ENCODE results near the gene ENOX2. TPM values are rescaled to one million over a fixed set of nuclear protein-coding genes. Genes with fewer than 3 reads are reported as not detected.
A peak's percentile ranks its signal among the peaks of the same experiment; 100 is the strongest.
"Not testable (repeated sequence)": the region's sequence is repeated elsewhere in the genome, so short reads cannot be mapped to it uniquely, and the experiment has no call there.

The ENOX2 gene
- total and polyA plus RNA-seq, 2 experiments from 2014 or later, result 16.0 to 34.0 TPM

- not testable (repeated sequence) for H3K4me1 ChIP-seq (ENCODE audit: low read depth); H3K9me3 ChIP-seq (ENCODE audit: low read depth); H3K36me3 ChIP-seq; H3K4me3 ChIP-seq; H3K27me3 ChIP-seq; H3K27ac ChIP-seq; DNase-seq (ENCODE audit: low read depth in 1 of 2, low spot score in 1 of 2)
Observed at GRCh38 chrX:130918498-130918897, 15.5 kb upstream of the ENOX2 start.

DNA sequence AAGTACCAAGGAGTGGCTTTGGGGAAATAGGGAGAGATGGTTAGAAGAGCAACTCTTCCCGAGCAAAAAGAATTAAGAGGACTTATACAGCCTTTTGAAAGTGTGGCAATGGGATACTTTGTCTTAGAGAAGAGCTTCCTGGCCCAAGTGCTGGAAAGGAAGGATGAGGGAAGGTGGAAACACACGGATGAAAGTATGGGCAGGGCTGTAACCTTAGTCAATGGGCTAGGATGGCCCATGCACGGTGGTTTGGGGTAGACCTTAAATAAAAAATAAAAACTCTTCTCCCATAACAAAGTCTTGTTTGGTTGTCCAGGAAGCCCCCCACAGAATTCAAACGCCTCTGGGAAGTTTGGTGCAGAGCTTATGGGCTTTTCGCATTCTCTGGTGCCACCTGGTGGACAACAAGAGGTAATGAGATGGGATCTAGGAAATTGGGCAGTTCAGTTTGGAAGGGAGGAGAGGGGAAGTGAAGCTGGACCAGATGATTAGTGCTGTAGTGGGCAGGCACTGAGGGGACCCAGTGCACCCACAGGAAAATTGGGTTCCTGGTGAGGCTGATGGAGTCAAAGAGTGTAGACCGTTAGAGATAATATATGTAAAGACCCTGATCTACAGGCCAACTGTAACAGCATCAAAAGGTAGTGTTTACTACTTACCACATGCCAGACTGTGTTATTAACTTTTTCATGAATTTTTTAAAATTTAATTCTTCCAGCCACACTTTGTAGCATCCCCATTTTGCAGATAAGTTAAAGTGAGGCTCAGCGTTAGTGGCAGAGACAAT, 13.8 kb upstream of the ENOX2 start:
- peak; percentile 66 to 70 for DNase-seq (ENCODE audit: low read depth in 1 of 2, low spot score in 1 of 2)
- Histone ChIP-seq H3K4me3 (no peak overlapping the region), H3K4me1 (ENCODE audit: low read depth) (no peaks in the 10 kb centered on the region), H3K9me3 (ENCODE audit: low read depth) (no peaks in the 10 kb centered on the region), H3K36me3 (no peaks in the 10 kb centered on the region), H3K27me3 (no peaks in the 10 kb centered on the region), H3K27ac (no peak overlapping the region)
- TF ChIP-seq CTCF (IDR thresholded peaks at IDR 0.05; ENCODE audit: low read depth, low read length), result peak; percentile 61

DNA sequence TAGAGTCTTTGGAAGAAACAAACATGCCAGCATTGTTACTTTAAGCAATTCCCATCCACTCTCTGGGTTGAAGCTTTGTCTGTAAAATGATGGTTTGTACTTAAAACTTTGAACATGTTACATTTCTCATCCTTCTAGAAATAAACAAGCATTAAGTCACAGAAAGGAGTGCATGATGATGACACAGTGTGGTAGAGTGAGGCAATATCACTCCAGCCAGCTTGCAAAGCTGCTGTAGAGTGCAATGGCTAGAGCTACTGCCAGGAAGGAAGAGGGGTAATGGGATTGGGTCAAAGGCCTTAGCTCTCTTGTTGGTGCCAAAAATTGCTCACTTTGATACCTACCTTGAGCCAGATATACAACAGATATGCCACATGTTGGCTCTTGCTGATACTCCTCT, 12.3 kb upstream of the ENOX2 start:
- no peak for TF ChIP-seq CTCF (IDR thresholded peaks at IDR 0.05; ENCODE audit: low read depth, low read length)
- H3K27me3 ChIP-seq, result no peaks in the 10 kb centered on the region
- H3K4me1 ChIP-seq (ENCODE audit: low read depth), result no peaks in the 10 kb centered on the region
- H3K9me3 ChIP-seq (ENCODE audit: low read depth), result no peaks in the 10 kb centered on the region
- H3K4me3 ChIP-seq, result no peak overlapping the region
- H3K36me3 ChIP-seq, result no peaks in the 10 kb centered on the region
- peak in 1 of 2 donors; percentile 52 for DNase-seq (ENCODE audit: low read depth in 1 of 2, low spot score in 1 of 2)
- H3K27ac ChIP-seq, result no peak overlapping the region

DNA sequence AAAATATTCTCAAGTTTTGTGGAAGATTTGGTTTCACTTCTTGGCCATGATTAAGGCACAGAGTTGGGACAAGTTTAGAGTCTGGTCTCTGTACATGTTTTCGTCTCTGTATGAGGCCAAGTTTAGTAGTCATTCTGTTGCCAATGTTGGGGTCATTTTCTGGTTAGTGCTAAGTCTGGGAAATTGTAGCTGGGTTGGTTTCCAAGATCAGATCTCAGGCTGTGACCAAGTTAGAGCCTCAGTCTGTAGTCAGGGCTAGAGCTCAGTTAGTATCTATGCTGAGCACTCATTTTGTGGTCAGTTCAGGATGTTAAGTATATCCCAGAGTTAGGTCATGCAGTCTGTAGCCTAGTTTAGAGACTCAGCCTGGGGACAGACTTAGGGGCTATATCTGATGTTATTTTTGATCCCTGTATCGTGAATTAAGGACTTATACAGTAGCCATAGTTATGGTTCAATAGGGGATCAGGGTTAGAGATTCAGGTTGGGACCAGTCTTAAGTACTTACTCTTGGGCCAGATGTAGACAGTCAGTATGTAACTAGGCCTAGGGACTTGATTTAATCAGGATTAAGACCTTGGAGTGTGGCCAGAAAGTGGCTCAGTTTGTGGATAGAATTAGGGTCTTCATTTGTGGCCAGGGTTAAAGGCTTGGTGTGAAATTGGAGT, 6.6 kb upstream of the ENOX2 start:
- DNase-seq (ENCODE audit: low read depth in 1 of 2, low spot score in 1 of 2), result no peak
- no peaks in the 10 kb centered on the region for H3K4me1 ChIP-seq (ENCODE audit: low read depth)
- no peak overlapping the region for H3K27ac ChIP-seq
- H3K36me3 ChIP-seq, result no peaks in the 10 kb centered on the region
- no peaks in the 10 kb centered on the region for H3K9me3 ChIP-seq (ENCODE audit: low read depth)
- no peaks in the 10 kb centered on the region for H3K27me3 ChIP-seq
- no peak overlapping the region for H3K4me3 ChIP-seq
- no peak for TF ChIP-seq CTCF (IDR thresholded peaks at IDR 0.05; ENCODE audit: low read depth, low read length)

DNA sequence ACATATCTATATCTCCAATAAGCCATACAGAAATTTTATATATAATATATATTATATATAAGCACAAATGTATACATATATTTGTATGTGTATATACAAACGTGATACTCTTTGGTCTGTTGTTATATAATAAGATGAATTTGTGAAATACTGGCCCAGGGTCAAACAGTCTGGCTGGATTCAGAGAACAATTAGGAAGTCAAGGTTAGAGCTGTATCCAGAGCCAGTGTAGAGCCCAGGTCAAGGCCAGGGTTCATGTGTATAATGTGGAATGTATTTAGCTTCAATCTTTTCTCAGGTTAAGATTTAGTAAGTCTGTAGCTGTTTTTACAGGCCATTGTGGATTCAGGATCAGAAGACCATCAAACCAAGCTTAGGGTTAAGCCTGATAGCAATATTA, 3.8 kb upstream of the ENOX2 start:
- no peaks in the 10 kb centered on the region for H3K27me3 ChIP-seq
- no peak for DNase-seq (ENCODE audit: low read depth in 1 of 2, low spot score in 1 of 2)
- no peaks in the 10 kb centered on the region for H3K36me3 ChIP-seq
- H3K4me3 ChIP-seq, result no peak overlapping the region
- TF ChIP-seq CTCF (IDR thresholded peaks at IDR 0.05; ENCODE audit: low read depth, low read length), result no peak
- H3K27ac ChIP-seq, result no peak overlapping the region
- H3K4me1 ChIP-seq (ENCODE audit: low read depth), result no peaks in the 10 kb centered on the region
- no peaks in the 10 kb centered on the region for H3K9me3 ChIP-seq (ENCODE audit: low read depth)

DNA sequence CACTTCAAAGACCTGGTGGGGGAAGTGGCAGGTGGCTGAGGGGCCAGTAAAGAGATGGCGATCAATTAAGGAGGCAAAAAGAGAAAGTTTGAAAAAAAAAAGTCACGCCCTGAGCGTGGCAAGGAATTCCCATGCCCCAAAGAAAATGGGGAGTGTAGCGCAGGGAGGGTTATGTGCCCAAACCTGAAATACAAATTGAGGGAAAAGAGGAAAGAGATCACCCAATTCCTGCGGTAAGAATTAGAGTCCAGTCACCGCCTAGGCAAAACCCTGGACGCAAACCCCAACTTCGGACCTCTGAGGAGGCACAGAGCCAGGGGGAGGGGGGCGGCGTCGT, 595 bp downstream of the ENOX2 start:
- DNase-seq (ENCODE audit: low read depth in 1 of 2, low spot score in 1 of 2), result no peak
- peak overlapping the region; percentile 96 for H3K27ac ChIP-seq
- H3K36me3 ChIP-seq, result no peaks in the 10 kb centered on the region
- no peaks in the 10 kb centered on the region for H3K9me3 ChIP-seq (ENCODE audit: low read depth)
- H3K27me3 ChIP-seq, result no peaks in the 10 kb centered on the region
- no peak for TF ChIP-seq CTCF (IDR thresholded peaks at IDR 0.05; ENCODE audit: low read depth, low read length)
- H3K4me3 ChIP-seq, result peak overlapping the region; percentile 51
- no peaks in the 10 kb centered on the region for H3K4me1 ChIP-seq (ENCODE audit: low read depth)
